ENCODE measurements around the gene TNFRSF21.

DNA sequence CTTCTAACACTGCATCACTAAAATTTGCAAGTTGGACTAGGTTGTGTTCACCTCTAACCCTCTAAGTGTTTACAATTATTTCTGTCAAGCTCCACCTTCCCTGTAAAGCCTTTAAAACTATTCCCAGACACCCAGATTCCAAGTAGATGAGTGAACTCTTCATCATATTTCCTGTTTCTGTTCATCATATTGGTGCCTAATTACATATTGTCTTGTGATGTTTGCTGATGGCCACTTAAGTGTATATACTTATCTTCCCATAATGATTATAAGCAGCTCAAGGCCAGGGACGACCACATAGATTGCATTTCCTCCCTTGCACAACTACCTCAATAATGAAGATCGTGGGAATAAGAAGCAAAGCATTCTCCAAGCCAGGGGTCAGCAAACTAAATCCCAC, 16.8 kb downstream of the TNFRSF21 start:
- TF ChIP-seq, protein P1, sequence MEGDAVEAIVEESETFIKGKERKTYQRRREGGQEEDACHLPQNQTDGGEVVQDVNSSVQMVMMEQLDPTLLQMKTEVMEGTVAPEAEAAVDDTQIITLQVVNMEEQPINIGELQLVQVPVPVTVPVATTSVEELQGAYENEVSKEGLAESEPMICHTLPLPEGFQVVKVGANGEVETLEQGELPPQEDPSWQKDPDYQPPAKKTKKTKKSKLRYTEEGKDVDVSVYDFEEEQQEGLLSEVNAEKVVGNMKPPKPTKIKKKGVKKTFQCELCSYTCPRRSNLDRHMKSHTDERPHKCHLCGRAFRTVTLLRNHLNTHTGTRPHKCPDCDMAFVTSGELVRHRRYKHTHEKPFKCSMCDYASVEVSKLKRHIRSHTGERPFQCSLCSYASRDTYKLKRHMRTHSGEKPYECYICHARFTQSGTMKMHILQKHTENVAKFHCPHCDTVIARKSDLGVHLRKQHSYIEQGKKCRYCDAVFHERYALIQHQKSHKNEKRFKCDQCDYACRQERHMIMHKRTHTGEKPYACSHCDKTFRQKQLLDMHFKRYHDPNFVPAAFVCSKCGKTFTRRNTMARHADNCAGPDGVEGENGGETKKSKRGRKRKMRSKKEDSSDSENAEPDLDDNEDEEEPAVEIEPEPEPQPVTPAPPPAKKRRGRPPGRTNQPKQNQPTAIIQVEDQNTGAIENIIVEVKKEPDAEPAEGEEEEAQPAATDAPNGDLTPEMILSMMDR (IDR thresholded peaks at IDR 0.05) = no peak
- no peak for TF ChIP-seq POLR2A (IDR thresholded peaks at IDR 0.05)
- no peak for TF ChIP-seq EP300 (IDR thresholded peaks at IDR 0.05)
